ENCODE measurements around the gene IFT122. TPM values are rescaled to one million over a fixed set of nuclear protein-coding genes. Genes with fewer than 3 reads are reported as not detected.

IFT122 gene
- total RNA-seq, 1 donor: 19.9 TPM

GRCh38 chr3:129461461-129462146 lies 21.6 kb downstream of the IFT122 start:
- peak; percentile 83 for DNase-seq (ENCODE audit: low read depth)
- TF ChIP-seq CTCF (IDR thresholded peaks at IDR 0.05; ENCODE audit: insufficient read depth, low read depth, low read length): no peak

GRCh38 chr3:129462361-129462968 lies 22.4 kb downstream of the IFT122 start:
- TF ChIP-seq CTCF (IDR thresholded peaks at IDR 0.05; ENCODE audit: insufficient read depth, low read depth, low read length): no peak
- DNase-seq (ENCODE audit: low read depth): no peak
- H3K4me3 ChIP-seq (ENCODE audit: low read depth, low read length): no peak overlapping the region

More at GRCh38 chr3:129461461-129462146, 21.6 kb downstream of the IFT122 start:
- no peak overlapping the region for H3K4me3 ChIP-seq (ENCODE audit: low read depth, low read length)

- no peak for DNase-seq (ENCODE audit: low read depth)
- TF ChIP-seq CTCF (IDR thresholded peaks at IDR 0.05; ENCODE audit: insufficient read depth, low read depth, low read length): no peak
- H3K4me3 ChIP-seq (ENCODE audit: low read depth, low read length): no peak overlapping the region
Observed at GRCh38 chr3:129463094-129463493, 23.1 kb downstream of the IFT122 start.

- no peak for TF ChIP-seq CTCF (IDR thresholded peaks at IDR 0.05; ENCODE audit: insufficient read depth, low read depth, low read length)
- DNase-seq (ENCODE audit: low read depth): no peak
- H3K4me3 ChIP-seq (ENCODE audit: low read depth, low read length): no peak overlapping the region
Observed at GRCh38 chr3:129463716-129464115, 23.7 kb downstream of the IFT122 start.

- DNase-seq (ENCODE audit: low read depth): no peak
- no peak for TF ChIP-seq CTCF (IDR thresholded peaks at IDR 0.05; ENCODE audit: insufficient read depth, low read depth, low read length)
Observed at GRCh38 chr3:129467932-129468331, 27.9 kb downstream of the IFT122 start.

GRCh38 chr3:129469026-129469425 lies 29.0 kb downstream of the IFT122 start:
- no peak overlapping the region for H3K4me3 ChIP-seq (ENCODE audit: low read depth, low read length)
- DNase-seq (ENCODE audit: low read depth): no peak
- no peak for TF ChIP-seq CTCF (IDR thresholded peaks at IDR 0.05; ENCODE audit: insufficient read depth, low read depth, low read length)

More at GRCh38 chr3:129467932-129468331, 27.9 kb downstream of the IFT122 start:
- H3K4me3 ChIP-seq (ENCODE audit: low read depth, low read length): no peak overlapping the region

All from fibroblast of villous mesenchyme (primary cell).